ENCODE results near the gene EVC2.
"Not testable (repeated sequence)": the region's sequence is repeated elsewhere in the genome, so short reads cannot be mapped to it uniquely, and the experiment has no call there.

The EVC2 gene

GRCh38 chr4:5618051-5618960, 90.1 kb downstream of the EVC2 start:
- no peak for DNase-seq

DNA sequence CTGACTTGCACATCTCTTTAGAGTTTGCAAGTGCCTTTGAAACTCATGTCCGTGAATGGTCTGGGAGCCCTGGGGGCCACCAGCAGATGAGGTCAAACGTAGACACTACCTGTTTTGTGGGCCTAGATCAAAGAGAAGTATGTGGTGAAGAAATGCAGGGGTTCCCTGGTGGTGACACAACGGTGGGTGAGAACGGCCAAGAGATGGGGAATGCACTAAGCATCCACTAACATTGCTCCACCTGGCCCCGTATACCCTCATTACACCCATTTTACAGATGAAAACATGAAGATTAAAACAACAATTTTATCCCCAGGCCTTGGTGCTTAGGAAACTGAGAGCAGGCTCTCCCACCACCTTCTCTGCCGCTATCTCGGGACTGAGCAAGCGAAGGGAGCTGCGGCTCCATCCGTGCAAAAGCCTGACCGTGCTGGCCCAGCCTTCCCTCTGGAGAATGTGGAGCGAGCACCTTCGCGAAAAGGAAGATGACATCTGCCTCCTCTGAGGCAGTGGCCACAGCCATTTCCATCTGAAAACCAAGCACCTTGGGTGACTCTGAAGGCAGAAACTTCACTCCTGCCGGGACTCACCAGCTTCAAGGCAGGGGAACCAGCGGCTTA, 91.9 kb downstream of the EVC2 start:
- DNase-seq, result no peak

DNA sequence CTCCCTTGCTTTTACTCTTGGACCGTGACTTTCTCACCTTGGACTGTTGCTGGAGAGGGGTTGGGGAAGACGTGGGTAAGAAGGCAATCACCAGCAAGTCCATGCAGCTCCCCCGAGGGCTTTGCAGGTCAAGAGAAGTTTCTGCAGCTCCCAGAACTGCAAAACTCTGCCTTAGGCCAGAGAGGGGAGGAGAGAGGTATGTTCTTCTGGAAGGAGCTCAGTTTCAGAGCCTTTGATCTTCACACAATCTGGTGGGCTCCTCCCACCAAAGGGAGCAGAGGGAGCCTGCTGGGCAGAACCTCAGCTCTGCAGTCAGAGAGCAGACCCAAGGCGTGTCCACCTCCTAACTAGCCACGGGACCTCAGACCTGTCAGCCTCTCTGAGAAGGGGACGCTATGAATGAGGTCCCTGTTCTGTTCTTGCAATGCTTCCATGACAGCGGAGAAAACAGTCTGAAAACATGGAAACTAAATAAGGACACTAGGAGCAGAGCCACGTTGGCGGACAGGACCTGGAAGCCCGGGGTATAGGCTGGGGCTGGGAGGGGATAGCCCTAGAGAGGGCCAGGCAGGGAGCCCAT, 92.8 kb downstream of the EVC2 start:
- DNase-seq, result no peak

GRCh38 chr4:5611750-5612149, 96.6 kb downstream of the EVC2 start:
- no peak for DNase-seq

GRCh38 chr4:5609306-5610007, 98.9 kb downstream of the EVC2 start:
- no peak for DNase-seq

DNA sequence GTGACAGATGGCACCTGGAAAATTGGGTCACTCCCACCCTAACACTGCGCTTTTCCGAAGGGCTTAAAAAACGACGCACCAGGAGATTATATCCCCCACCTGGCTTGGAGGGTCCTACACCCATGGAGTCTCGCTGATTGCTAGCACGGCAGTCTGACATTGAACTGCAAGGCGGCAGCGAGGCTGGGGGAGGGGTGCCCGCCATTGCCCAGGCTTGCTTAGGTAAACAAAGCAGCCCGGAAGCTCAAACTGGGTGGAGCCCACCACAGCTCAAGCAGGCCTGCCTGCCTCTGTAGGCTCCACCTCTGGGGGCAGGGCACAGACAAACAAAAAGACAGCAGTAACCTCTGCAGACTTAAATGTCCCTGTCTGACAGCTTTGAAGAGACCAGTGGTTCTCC, 114.5 kb downstream of the EVC2 start:
- not testable (repeated sequence) for DNase-seq

- DNase-seq, result no peak
These were observed 116.1 kb downstream of the EVC2 start for GRCh38 chr4:5592272-5592671.

- DNase-seq, result no peak
These were observed 118.9 kb downstream of the EVC2 start for GRCh38 chr4:5589495-5589894.

- DNase-seq, result no peak
These were observed 120.3 kb downstream of the EVC2 start for GRCh38 chr4:5588046-5588445.

DNA sequence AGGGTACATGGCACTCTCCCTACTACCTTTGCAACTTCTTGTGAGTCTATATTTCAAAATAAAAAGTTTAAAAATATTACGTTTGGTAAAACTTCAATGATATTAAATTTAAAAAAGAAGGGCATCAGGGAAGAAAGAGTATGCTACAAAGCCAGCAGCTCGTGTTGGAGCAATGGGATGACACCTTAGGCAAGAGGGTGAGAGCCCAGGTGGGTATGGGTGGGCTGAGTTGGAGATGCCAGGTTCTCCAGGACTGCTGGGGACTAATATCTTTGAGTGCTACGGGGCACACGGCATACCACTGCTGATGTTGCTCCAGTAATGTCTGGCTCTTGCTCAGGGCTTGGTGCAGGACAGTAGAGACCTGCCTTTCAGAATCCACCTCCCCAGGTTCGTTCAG, 132.4 kb downstream of the EVC2 start:
- no peak for DNase-seq

DNA sequence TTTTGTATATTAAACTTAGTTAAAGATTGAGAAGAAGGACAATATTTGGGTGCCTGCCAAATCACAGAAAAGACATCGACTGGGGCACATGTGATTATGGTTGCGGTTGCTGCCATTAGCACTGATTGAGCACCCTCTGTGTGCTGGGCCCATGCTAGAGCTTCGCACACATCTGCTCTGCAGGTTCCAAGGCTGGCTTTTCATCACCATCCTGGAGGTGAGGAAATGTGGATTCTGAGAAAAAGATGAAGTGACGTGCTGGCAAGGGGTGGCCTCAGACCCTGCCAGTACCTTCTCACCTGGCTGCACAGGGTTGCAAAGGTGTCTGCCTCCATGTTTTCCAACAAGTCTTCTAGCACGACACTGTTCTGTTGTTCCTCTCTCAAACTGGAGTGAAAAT, 134.0 kb downstream of the EVC2 start:
- no peak for DNase-seq

DNA sequence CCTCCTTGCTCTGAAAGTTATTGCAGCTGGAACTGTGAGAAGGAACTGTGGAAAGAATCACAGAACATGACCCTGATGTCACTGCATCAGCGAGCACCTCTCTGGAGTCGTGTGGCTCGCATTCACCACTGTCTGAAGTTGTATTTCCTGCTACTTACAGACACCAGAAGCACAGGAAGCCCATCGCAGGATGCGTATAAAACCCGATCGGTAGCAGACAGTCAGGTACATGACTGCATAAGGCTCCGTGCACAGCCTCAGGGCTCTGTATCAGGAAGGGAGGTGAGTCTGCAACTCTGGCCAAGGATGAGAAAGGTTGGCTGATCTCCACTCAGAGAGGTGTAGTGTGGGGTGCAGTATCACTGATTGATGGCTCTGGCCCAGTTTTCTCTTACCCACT, 134.4 kb downstream of the EVC2 start:
- no peak for DNase-seq

GRCh38 chr4:5572751-5573150, 135.6 kb downstream of the EVC2 start:
- DNase-seq, result no peak

GRCh38 chr4:5572114-5572513, 136.2 kb downstream of the EVC2 start:
- DNase-seq, result no peak

DNA sequence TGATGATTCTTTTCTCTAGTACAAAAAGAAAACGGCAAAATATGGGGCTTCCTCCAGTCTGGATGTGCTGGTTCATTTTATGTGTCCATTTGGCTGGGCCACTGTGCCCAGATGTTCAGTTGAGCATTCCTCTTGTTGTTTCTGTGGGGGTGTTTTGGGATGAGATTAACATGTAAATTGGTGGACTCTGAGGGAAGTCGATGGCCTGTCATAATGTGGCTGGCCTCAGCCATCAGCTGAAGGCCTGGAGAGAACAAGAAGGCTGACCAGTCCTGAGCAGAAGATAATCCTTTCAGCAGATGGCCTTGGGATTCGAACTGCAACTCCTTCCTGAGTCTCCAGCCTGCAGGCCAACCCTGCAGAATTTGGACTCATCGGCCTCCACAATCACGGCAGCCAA, 136.7 kb downstream of the EVC2 start:
- no peak for DNase-seq

GRCh38 chr4:5569451-5569850, 138.9 kb downstream of the EVC2 start:
- no peak for DNase-seq

DNA sequence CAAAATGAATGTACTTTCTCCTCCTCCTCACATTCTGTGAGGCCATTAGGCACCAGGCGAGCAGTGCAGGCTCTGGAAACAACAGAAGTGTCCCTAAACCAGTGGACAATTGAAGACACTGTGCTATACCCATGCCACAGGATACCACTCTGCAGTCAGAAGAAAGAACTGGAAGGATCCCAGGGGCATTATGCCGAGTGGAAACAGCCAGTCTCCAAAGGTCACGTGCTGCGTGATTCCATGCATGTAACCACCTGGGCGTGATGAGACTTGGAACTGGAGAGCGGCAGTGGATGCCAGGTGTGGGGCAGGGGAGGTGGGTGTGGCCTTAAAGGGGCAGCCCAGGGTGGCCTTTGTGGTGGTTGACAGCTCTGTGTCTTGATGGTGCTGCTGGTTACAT, 139.4 kb downstream of the EVC2 start:
- DNase-seq, result no peak

GRCh38 chr4:5568336-5568735, 140.0 kb downstream of the EVC2 start:
- DNase-seq, result no peak

DNA sequence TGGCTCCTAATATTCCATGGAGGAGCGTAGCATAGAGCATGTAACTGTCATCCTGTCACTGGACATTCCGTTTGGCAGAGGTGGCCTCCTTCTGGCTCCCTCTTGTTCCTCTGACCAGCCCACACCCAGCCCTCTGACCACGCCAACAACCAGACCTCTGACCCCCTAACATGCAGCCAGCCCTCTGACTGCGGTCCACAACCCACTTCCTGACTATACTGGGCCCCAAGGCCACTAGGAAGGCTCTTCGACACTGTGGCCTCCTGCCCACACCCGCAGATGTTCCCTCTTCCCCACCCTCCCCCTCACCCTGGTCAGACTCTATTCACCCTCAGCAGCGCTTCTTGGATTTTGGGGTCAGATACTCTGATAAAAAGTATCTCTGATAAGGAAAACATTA, 141.4 kb downstream of the EVC2 start:
- DNase-seq, result no peak

- DNase-seq, result no peak
These were observed 141.8 kb downstream of the EVC2 start for GRCh38 chr4:5566526-5566925.

GRCh38 chr4:5563856-5564255, 144.5 kb downstream of the EVC2 start:
- no peak for DNase-seq

DNA sequence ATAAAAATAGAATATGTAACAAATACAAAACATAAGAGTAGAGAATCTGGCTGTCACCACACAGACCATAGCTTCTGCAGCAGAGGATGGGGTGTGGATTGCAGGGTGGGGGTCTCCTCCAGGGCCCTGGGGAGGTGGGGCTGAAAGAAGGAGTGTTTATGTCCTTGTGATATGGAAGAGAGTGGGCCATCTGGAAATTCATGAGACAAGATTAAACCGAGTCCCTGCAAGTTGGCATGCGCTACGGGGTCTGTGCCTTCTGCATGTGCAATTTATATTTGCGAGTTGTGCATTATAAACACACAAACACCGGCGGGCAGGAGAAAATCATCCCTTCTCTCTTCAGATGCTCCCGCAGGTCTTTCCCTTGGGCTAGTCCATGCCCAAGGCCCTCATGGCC, 145.9 kb downstream of the EVC2 start:
- no peak for DNase-seq

DNA sequence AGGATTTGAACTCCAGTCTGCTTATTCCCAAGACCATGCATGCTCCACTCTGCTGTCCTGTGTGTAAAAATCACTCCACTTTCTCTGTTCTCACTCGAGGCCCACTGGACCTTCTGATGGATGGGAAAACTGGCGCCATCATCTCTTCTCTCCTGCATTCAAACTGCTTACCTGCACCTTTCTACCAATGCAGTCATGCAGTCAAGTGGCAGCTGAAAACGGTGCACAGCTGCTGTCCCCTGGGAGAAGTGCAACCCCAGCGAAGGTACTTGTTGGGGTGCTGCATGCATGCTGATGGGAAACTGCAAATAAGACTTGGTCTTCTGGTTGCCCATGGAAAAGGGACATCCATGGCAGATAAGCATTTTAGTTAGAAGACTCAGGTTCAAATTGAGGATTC, 147.1 kb downstream of the EVC2 start:
- no peak for DNase-seq

- no peak for DNase-seq
These were observed 149.9 kb downstream of the EVC2 start for GRCh38 chr4:5558502-5558901.

Data from activated CD4-positive, alpha-beta T cell treated with anti-CD3 and anti-CD28 coated beads for 1 hour (primary cell).